HepG2 (cell line): ENCODE data around the gene ZKSCAN1. TPM values are rescaled to one million over a fixed set of nuclear protein-coding genes. Genes with fewer than 3 reads are reported as not detected.
A peak's percentile ranks its signal among the peaks of the same experiment; 100 is the strongest.

ENCODE experiments used
- AFF4 ChIP-seq: sonication (generic); formaldehyde crosslinking; IDR thresholded peaks from 2 replicates; pipeline ENCODE4 v1.4.0; 2020; ENCODE audit warnings: missing genetic modification reagents
- HMGXB4 ChIP-seq, 2 experiments: sonication (generic) in 1 of 2; formaldehyde crosslinking in 1 of 2; IDR thresholded peaks; 2 replicates each; pipeline versions ENCODE4 v1.4.0 to v1.6.1; 2018 to 2020; ENCODE audit warnings: missing genetic modification reagents in 2 of 2, borderline replicate concordance in 1 of 2, low read depth in 1 of 2, mild to moderate bottlenecking in 1 of 2, missing biosample characterization in 1 of 2
- KAT8 ChIP-seq: IDR thresholded peaks from 2 replicates; pipeline ENCODE4 v1.6.1; 2016; ENCODE audit warnings: missing genetic modification reagents, missing compliant biosample characterization
- NR0B2 ChIP-seq: sonication (generic); formaldehyde crosslinking; IDR thresholded peaks from 2 replicates; pipeline ENCODE4 v1.4.0; 2020; ENCODE audit warnings: mild to moderate bottlenecking, missing genetic modification reagents
- RERE ChIP-seq: IDR thresholded peaks from 2 replicates; pipeline ENCODE4 v1.6.1; 2016; ENCODE audit warnings: low read depth, missing genetic modification reagents, missing compliant biosample characterization
- SALL1 ChIP-seq: sonication (generic); formaldehyde crosslinking; IDR thresholded peaks from 2 replicates; pipeline ENCODE4 v1.8.0; 2022; ENCODE audit warnings: mild to moderate bottlenecking, missing genetic modification reagents
- ZBED4 ChIP-seq: sonication (generic); formaldehyde crosslinking; IDR thresholded peaks from 2 replicates; pipeline ENCODE4 v1.4.0; 2020; ENCODE audit warnings: missing genetic modification reagents, borderline replicate concordance
- ZNF446 ChIP-seq: sonication (generic); formaldehyde crosslinking; IDR thresholded peaks from 2 replicates; pipeline ENCODE4 v1.5.0; 2020; ENCODE audit warnings: mild to moderate bottlenecking, missing genetic modification reagents
- ZNF563 ChIP-seq: sonication (generic); formaldehyde crosslinking; IDR thresholded peaks from 2 replicates; pipeline ENCODE4 v1.8.0; 2022; ENCODE audit warnings: mild to moderate bottlenecking, moderate library complexity, missing genetic modification reagents
- ZNF580 ChIP-seq: IDR thresholded peaks from 2 replicates; pipeline ENCODE4 v1.6.1; 2016; ENCODE audit warnings: low read depth, borderline replicate concordance
- ZSCAN12 ChIP-seq: sonication (generic); formaldehyde crosslinking; IDR thresholded peaks from 2 replicates; pipeline ENCODE4 v1.9.0; 2021; ENCODE audit warnings: mild to moderate bottlenecking, missing genetic modification reagents
- polyA plus RNA-seq, 8 experiments: library from polyadenylated mRNA; depleted of rRNA in 3 of 8; stranded (reverse) in 7 of 8; unstranded in 1 of 8; fragments of >200 nt; fragmentation: Illumina TruSeq in 4 of 8; extraction: Trizol in 4 of 8; gene quantifications; 2 replicates each; pipeline versions ENCODE4 v1.2.1 to v1.2.3, GENCODE V29; 2011 to 2016; ENCODE audit warnings: low read depth in 4 of 8, missing spikeins in 1 of 8, mixed read lengths in 1 of 8; ENCODE audit not compliant: insufficient read depth in 1 of 8
- total RNA-seq, 5 experiments: library from RNA; depleted of rRNA; stranded (reverse); fragments of >200 nt; fragmentation: Illumina TruSeq; extraction: Trizol; gene quantifications; 2 replicates each; pipeline ENCODE4 v1.2.3, GENCODE V29; 2016; ENCODE audit warnings: low read depth in 1 of 5

The ZKSCAN1 gene
- total and polyA plus RNA-seq, 2 of the 13 experiments (the other 11 are each of a cell fraction or from before 2014, with no cell fraction given) = 46.4 to 60.6 TPM

- peak; percentile 90; the same call in 1 of the 2 replicates for TF ChIP-seq ZBED4
- peak; percentile 96 for TF ChIP-seq KAT8 (CRISPR knock-in tag)
- TF ChIP-seq ZNF563 (CRISPR knock-in tag) = peak; percentile 74
- TF ChIP-seq ZNF580 (CRISPR knock-in tag) = peak; percentile 91; the same call in 1 of the 2 replicates
- TF ChIP-seq AFF4 (CRISPR knock-in tag) = no peak
- TF ChIP-seq HMGXB4 (CRISPR knock-in tag; IDR thresholded peaks at IDR 0.05; ENCODE audit: borderline replicate concordance in 1 of 2, low read depth in 1 of 2) = peak; percentile 88 to 95
- no peak; the same call in 1 of the 2 replicates for TF ChIP-seq ZNF446 (CRISPR knock-in tag)
- TF ChIP-seq ZSCAN12 (CRISPR knock-in tag) = no peak
- TF ChIP-seq NR0B2 = peak; percentile 90
- TF ChIP-seq RERE = peak; percentile 70
- TF ChIP-seq SALL1 (CRISPR knock-in tag) = peak; percentile 97
Measured at GRCh38 chr7:100081535-100082102, 66.2 kb downstream of the ZKSCAN1 start, which contains the start of gene ZNF3 (continued).
